Mesothelial cell of epicardium (in vitro differentiated cells): ENCODE measurements around the gene UBTD2. TPM values are rescaled to one million over a fixed set of nuclear protein-coding genes. Genes with fewer than 3 reads are reported as not detected.

ENCODE experiments used
- DNase-seq, 2 experiments: peaks; one replicate each; pipeline ENCODE4 v3.0.0; 2021; ENCODE audit warnings: low spot score in 2 of 2; ENCODE audit not compliant: unreplicated experiment in 2 of 2
- H3K27ac Mint-ChIP-seq: 2 replicates; pipeline ENCODE4 v1.8.0; 2021; ENCODE audit warnings: mixed read lengths
- H3K27me3 Mint-ChIP-seq: 2 replicates; pipeline ENCODE4 v1.8.0; 2021; ENCODE audit warnings: low read depth, mixed read lengths
- H3K36me3 Mint-ChIP-seq: 2 replicates; pipeline ENCODE4 v1.8.0; 2021; ENCODE audit warnings: mixed read lengths
- H3K4me1 Mint-ChIP-seq: 2 replicates; pipeline ENCODE4 v1.8.0; 2021; ENCODE audit warnings: mixed read lengths
- H3K4me3 Mint-ChIP-seq: 2 replicates; pipeline ENCODE4 v1.8.0; 2021; ENCODE audit warnings: mild to moderate bottlenecking, moderate library complexity, mixed read lengths
- H3K9me3 Mint-ChIP-seq: 2 replicates; pipeline ENCODE4 v1.8.0; 2021; ENCODE audit warnings: mixed read lengths
- CTCF ChIP-seq: fragments of 200-600 bp; sonication (generic); IDR thresholded peaks from one replicate; pipeline ENCODE4 v1.5.0; 2021; ENCODE audit warnings: antibody characterized with exemption; ENCODE audit not compliant: unreplicated experiment
- total RNA-seq: library from RNA; stranded (reverse); gene quantifications from 3 replicates; pipeline ENCODE4 v1.2.1, GENCODE V29; 2021

The UBTD2 gene
- total RNA-seq, 1 donor from 2014 or later: 43.8 TPM

DNA sequence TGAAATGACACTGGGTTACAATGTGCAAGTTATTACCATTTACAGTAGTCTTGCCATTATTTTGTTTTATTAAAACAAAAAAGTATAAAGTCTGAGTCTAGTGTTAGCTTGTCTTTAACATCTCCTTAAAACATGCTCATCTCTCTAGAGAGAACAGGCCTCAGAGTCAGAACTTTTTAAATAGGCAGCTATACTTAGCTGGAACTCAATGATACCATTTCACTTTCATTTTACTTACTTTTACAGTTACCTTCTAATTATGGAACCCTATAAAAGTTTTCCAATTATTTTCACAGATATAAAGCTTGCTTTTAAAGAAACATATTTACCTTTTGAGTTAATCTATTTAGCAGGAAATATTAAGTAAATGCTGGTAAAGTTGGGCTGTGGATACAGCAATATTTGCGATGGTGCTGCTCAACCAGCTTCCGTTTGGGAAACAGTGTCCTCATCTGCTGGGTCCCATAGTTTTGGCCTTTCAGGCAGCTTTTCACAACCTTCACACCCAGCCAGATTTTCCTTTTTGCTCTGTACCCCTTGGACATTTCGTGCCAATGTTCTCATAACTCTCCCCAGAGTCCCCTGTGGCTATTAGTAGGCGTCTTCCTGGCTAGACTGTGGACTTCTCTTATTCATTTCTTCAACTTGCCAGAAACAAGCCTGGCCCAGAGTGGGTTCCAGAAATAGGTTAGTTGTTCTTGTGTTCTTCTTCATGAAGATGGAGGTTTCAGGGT, 36.3 kb upstream of the UBTD2 start:
- H3K36me3 Mint-ChIP-seq: no peaks in the 10 kb centered on the region
- no peak overlapping the region for H3K4me3 Mint-ChIP-seq
- no peak for DNase-seq
- H3K4me1 Mint-ChIP-seq: peaks cover 11% of the 10 kb centered on the region
- H3K27ac Mint-ChIP-seq: no peak overlapping the region
- no peaks in the 10 kb centered on the region for H3K9me3 Mint-ChIP-seq
- TF ChIP-seq CTCF: no peak
- H3K27me3 Mint-ChIP-seq: no peaks in the 10 kb centered on the region

GRCh38 chr5:172315587-172316493, 32.3 kb upstream of the UBTD2 start:
- H3K27me3 Mint-ChIP-seq: no peaks in the 10 kb centered on the region
- TF ChIP-seq CTCF: no peak
- peaks cover 11% of the 10 kb centered on the region for H3K4me1 Mint-ChIP-seq
- no peak for DNase-seq
- no peak overlapping the region for H3K4me3 Mint-ChIP-seq
- peak overlapping the region; percentile 79 for H3K27ac Mint-ChIP-seq
- no peaks in the 10 kb centered on the region for H3K9me3 Mint-ChIP-seq
- H3K36me3 Mint-ChIP-seq: no peaks in the 10 kb centered on the region

DNA sequence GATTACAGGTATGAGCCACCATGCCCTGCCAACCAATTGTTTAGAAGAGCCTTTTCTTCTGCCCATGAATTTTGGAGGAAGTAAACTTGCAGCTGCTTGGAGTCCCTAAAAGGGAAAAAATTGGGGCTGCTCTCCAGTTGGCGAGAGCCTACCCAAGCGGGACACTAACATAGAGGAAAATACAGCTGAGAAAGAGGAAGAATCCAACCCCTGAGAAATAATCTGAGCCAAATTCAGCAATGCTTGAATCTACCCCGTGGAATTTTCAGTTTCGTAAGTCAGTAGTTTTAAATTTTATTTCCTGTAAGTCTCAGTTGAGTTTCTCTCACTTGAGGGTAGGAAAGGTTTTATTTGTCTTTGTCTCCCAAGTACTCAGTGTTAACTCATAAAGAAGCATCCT, 30.4 kb upstream of the UBTD2 start:
- H3K4me1 Mint-ChIP-seq: peaks cover 11% of the 10 kb centered on the region
- no peak for DNase-seq
- H3K4me3 Mint-ChIP-seq: no peak overlapping the region
- H3K36me3 Mint-ChIP-seq: no peaks in the 10 kb centered on the region
- no peaks in the 10 kb centered on the region for H3K9me3 Mint-ChIP-seq
- TF ChIP-seq CTCF: no peak
- H3K27me3 Mint-ChIP-seq: no peaks in the 10 kb centered on the region
- H3K27ac Mint-ChIP-seq: no peak overlapping the region

GRCh38 chr5:172312286-172312685, 28.7 kb upstream of the UBTD2 start:
- no peak for TF ChIP-seq CTCF
- H3K27me3 Mint-ChIP-seq: no peaks in the 10 kb centered on the region
- no peaks in the 10 kb centered on the region for H3K9me3 Mint-ChIP-seq
- DNase-seq: no peak
- H3K4me1 Mint-ChIP-seq: peaks cover 11% of the 10 kb centered on the region
- H3K27ac Mint-ChIP-seq: no peak overlapping the region
- H3K4me3 Mint-ChIP-seq: no peak overlapping the region
- no peaks in the 10 kb centered on the region for H3K36me3 Mint-ChIP-seq

GRCh38 chr5:172311605-172312004, 28.0 kb upstream of the UBTD2 start:
- Mint-ChIP-seq H3K4me1 (peaks cover 11% of the 10 kb centered on the region), H3K27ac (no peak overlapping the region), H3K4me3 (no peak overlapping the region), H3K27me3 (no peaks in the 10 kb centered on the region), H3K9me3 (no peaks in the 10 kb centered on the region), H3K36me3 (no peaks in the 10 kb centered on the region)
- no peak for TF ChIP-seq CTCF
- DNase-seq: no peak
